IPS-11a (cell line): Measurements from ENCODE around the gene SLC25A42.
"Not testable (repeated sequence)": the region's sequence is repeated elsewhere in the genome, so short reads cannot be mapped to it uniquely, and the experiment has no call there.

Experiments
- H3K4me3 ChIP-seq: one replicate; pipeline ENCODE4 v1.5.1; 2013; ENCODE audit warnings: low read depth, low read length, control low read depth

Gene SLC25A42

GRCh38 chr19:19132912-19133311 lies 69.1 kb downstream of the SLC25A42 start:
- no peak overlapping the region for H3K4me3 ChIP-seq

- no peak overlapping the region for H3K4me3 ChIP-seq
Observed at GRCh38 chr19:19133985-19134384, 70.2 kb downstream of the SLC25A42 start.

- H3K4me3 ChIP-seq, result no peak overlapping the region
Observed at GRCh38 chr19:19134687-19135158, 70.9 kb downstream of the SLC25A42 start.

DNA sequence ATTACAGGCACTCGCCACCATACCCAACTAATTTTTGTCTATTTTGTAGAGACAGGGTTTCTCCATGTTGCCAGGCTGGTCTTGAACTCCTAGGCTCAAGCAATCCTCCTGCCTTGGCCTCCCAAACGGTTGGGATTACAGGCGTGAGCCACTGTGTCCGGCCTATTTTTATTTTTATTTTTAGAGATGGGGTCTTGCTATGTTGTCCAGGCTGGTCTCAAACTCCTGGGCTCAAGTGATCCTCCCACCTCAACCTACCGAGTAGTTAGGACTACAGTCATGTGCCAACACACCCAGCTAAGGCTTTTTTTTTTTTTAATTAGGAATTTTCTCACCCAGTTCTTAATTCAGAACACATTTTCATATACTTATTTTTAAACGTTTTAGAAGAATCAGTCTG lies 71.9 kb downstream of the SLC25A42 start:
- not testable (repeated sequence) for H3K4me3 ChIP-seq

DNA sequence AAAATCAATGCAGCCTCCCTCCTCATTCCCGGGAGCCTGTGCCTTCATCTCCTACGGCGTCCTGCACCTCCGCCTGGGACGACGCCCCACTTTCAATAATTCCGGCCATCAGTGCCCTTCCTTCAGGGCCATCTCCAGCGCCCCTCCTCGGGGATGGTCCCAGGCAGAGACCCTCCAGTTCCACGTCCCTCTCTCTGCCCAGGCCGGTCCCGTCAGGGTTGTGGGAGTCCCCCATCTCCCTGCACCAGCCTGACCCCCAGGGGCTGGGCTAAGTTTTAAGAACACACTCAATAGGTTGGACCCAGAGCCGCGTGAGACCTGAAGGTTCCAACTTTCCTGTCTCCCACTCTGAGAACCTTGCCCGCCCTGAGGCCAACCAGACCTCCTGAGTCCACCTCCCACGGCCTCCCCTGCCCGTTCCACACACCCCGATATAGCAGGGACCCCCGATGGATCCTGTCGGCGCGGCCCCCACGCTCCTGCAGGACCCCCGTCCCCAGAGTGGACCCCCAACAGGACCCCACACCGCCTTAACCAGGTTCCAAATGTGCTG lies 73.8 kb downstream of the SLC25A42 start:
- H3K4me3 ChIP-seq, result peak overlapping the region; percentile 84

- H3K4me3 ChIP-seq, result peak within 1 kb of the TSS; percentile 84
Observed at GRCh38 chr19:19138109-19138981, 74.6 kb downstream of the SLC25A42 start, which contains the start of gene TMEM161A. Gene TMEM161A (minus strand): TSS chr19:19138478. CDS start chr19:19138428, 50 bp downstream.

GRCh38 chr19:19139876-19140229 lies 76.1 kb downstream of the SLC25A42 start:
- H3K4me3 ChIP-seq, result no peak overlapping the region

DNA sequence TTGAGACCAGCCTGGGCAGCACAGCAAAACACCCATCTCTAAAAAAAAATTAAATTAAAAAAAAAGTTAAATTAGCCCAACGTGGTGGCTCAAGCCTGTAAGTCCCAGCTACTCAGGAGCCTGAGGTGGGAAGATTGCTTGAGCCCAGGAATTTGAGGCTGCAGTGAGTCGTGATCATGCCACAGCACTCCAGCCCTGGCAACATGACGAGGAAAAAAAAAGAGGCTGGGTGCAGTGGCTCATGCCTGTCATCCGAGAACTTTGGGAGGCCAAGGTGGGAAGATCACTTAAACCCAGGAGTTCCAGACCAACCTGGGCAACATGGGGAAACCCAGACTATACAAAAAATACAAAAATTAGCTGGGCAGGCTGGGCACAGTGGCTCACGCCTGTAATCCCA lies 76.7 kb downstream of the SLC25A42 start:
- H3K4me3 ChIP-seq, result no peak overlapping the region

DNA sequence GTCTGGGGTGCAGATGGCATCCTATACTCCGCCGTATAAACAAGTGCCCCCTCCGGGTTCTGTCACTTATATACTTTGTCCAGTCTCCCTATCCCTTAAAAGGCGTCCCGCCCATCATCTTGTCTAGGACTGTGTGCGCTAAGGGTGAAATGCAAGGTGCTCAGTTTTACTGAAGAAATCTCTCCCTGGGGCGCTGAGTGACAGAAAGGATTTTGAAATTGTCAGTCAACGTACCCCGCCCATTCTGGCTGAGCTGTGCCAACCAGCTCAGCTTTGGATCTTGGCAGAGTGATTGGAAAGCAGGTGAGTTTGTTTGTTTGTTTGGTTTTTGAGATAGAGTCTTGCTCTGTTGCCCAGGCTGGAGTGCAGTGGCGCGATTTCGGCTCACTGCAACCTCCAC lies 78.6 kb downstream of the SLC25A42 start:
- no peak overlapping the region for H3K4me3 ChIP-seq

DNA sequence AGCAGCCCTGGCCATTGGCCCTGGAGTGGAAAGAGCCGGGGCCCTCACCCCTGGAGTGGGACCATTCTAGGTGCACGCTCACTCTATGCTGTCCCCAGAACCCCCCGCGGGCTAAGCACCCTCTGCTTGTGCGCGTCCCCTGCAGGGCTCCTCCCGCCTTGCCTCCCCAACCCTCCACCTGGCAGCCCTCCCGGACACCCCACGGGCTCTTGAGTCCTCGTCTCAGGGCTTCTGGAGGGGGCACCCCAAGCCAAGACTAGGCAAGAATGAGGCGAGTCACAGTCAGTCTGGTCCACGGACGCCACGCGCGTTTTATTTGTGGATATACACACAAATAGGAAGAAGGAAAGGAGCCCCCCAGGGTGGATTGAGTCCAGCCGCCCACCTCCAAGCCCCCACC lies 81.5 kb downstream of the SLC25A42 start:
- H3K4me3 ChIP-seq, result no peak overlapping the region

- H3K4me3 ChIP-seq, result no peak overlapping the region
Observed at GRCh38 chr19:19145684-19146608, 82.2 kb downstream of the SLC25A42 start.

DNA sequence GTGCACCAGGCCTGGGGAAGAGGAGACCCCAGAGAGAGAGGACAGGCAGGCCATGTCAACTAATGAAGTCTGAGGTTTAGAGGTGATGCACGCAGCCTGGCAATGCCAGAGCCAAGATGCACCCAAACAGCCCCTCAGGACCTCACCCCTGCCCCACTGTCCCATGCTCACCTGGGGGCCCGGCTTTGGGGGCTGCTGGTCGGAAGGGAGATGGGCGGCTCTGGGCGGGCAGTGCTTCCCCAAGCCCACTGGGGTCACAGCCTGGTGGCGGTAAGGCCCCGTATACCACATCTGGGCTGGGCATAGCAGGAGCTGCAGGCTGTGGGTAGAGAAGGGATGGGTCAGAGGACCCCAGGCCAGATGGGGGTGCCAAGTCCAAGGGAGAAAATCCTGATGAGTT lies 83.1 kb downstream of the SLC25A42 start:
- H3K4me3 ChIP-seq, result no peak overlapping the region

- H3K4me3 ChIP-seq, result no peak overlapping the region
Observed at GRCh38 chr19:19147344-19147743, 83.5 kb downstream of the SLC25A42 start.

GRCh38 chr19:19148504-19148903 lies 84.7 kb downstream of the SLC25A42 start:
- not testable (repeated sequence) for H3K4me3 ChIP-seq

GRCh38 chr19:19149435-19149834 lies 85.6 kb downstream of the SLC25A42 start:
- H3K4me3 ChIP-seq, result no peak overlapping the region

- H3K4me3 ChIP-seq, result no peak overlapping the region
Observed at GRCh38 chr19:19151418-19151817, 87.6 kb downstream of the SLC25A42 start.

DNA sequence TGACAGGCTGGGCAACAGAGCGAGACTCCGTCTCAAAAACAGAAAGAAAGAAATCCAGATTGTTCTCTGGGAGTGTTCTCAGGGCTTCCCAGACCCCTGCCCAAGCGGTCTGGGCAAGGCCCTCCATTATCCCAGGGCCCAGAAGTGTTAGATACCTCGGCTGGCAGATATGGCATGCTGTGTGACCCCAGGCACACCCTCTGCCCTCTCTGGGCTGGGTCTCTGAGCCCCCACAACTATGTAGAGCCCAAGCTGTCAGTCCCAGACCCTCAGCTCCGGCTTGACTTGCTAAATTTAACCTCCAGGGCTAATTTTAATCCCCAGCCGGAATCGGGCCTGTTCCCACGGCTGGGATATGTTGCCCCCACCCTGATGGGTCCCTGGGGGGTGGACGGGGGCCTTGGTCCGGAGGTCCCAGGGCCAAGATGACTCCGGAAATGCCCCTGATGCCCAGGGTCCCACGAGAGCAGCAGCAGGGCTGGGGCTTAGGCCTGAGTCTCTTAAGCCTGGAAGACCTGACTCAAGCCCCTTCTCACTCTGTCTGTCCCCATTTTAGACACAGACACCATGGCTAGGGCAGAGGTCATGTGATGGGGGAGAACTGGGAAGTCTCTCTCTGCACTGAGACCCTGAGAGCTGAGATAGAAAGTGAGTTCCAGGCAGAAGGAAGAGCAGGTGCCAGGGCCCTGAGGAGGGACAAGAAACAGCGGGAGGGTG lies 89.0 kb downstream of the SLC25A42 start:
- no peak overlapping the region for H3K4me3 ChIP-seq

- no peak overlapping the region for H3K4me3 ChIP-seq
Observed at GRCh38 chr19:19154768-19155494, 91.1 kb downstream of the SLC25A42 start.

DNA sequence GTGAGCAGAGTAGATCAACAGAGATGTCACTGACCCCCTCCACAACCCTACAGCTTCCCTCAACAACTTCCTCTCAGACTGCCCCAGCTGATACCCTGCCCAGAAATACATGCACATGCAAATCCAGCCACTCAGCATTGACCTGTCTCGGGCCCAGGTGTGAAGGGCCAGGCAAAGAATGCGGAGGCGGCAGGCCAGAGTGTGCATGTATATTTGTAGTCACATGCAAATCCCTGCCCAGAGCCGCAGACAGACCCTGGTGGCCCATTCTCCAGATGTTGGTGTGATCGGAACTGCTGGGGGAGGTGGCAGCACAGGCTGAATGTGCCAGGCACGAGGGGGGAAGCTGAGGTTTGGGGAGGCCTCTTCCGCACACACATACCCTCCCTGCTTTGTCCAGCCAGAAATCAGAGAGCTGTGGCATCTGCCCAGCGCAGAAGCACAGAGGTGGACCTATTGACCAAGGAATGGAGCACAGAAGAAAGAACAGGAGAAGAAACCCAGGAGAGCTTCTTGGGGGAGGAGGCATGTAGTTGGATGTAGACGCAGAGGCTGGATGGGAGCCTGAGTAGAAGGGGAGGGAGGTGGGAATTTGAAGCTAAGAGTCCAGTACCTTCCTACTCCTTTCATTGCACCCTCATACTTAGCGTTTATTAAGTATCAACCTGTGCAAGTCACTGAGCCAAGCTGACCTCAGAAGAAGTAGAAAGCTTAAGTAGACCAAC lies 91.9 kb downstream of the SLC25A42 start:
- H3K4me3 ChIP-seq, result no peak overlapping the region
